ENCODE data around the gene CPZ. TPM values are rescaled to one million over a fixed set of nuclear protein-coding genes. Genes with fewer than 3 reads are reported as not detected.

Gene CPZ
- total and polyA plus RNA-seq, 2 experiments from 2014 or later, result 24.6 to 37.3 TPM

DNA sequence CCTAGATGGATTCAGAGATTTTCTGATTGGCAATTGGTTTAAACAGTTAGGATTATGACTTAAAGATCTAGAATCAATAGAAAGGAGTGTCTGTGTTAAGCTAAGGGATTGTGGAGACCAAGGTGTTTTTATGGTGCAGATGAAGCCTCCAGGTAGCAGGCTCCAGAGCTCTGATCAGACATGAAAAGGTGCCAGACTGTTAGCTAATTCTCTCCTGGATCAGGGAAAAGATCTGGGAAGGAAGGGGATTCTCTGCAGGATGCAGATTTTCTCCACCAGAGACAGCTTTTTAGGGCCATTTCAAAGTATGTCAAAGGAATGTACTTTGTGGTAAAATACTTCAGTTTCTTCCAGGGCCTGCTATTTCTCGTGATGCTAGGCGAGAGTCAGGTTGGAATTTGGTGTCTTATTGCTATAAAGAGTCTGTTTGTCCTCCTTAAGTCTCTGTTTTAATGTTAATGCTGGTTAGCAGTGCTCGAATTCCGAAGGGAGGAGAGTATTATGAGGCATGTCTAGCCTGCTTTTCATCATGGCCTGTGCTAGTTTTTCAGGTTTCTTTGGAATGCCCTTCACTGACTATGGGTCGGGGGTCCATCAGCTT lies 24.4 kb upstream of the CPZ start:
- H3K4me3 ChIP-seq, result peak overlapping the region; percentile 9; the same call in 1 of the 2 replicates
- DNase-seq (ENCODE audit: low spot score) (peak; percentile 93), ATAC-seq (peak; percentile 94)
- no peaks in the 10 kb centered on the region for H3K27me3 ChIP-seq (ENCODE audit: insufficient read depth)
- Mint-ChIP-seq H3K4me3 (no peak overlapping the region), H3K4me1 (peaks cover 25% of the 10 kb centered on the region), H3K27me3 (ENCODE audit: insufficient read depth, low read depth, poor library complexity) (peaks cover 10% of the 10 kb centered on the region), H3K27ac (peak overlapping the region; percentile 97), H3K36me3 (ENCODE audit: low read depth) (no peaks in the 10 kb centered on the region; the same call in 1 of the 3 replicates), H3K9me3 (peaks cover 9% of the 10 kb centered on the region; the same call in 2 of the 3 replicates)
- no peaks in the 10 kb centered on the region for H3K36me3 ChIP-seq (ENCODE audit: insufficient read depth)
- H2AFZ ChIP-seq, result no peak overlapping the region
- no peaks in the 10 kb centered on the region for H3K79me2 ChIP-seq (replicated peaks; ENCODE audit: insufficient read depth)
- H3K9me2 ChIP-seq (ENCODE audit: insufficient read depth), result no peaks in the 10 kb centered on the region
- peaks cover 6% of the 10 kb centered on the region; the same call in 1 of the 2 replicates for H3F3A ChIP-seq (replicated peaks; ENCODE audit: low read depth)
- H3K27ac ChIP-seq (ENCODE audit: low read depth), result peak overlapping the region; percentile 99
- TF ChIP-seq CREB1 (CRISPR knock-in tag; IDR thresholded peaks at IDR 0.05; ENCODE audit: low read depth) (no peak), POLR2AphosphoS5 (IDR thresholded peaks at IDR 0.05; ENCODE audit: low read depth) (0 out of 2 replicates have a peak, but pooled peaks have one; percentile 18)
- H3K4me1 ChIP-seq (ENCODE audit: insufficient read depth), result peaks cover 19% of the 10 kb centered on the region
- H4K20me1 ChIP-seq (replicated peaks; ENCODE audit: insufficient read depth), result no peaks in the 10 kb centered on the region
- H3K4me2 ChIP-seq, result peak overlapping the region; percentile 41

- H3K27ac Mint-ChIP-seq, result no peak overlapping the region
- H3K36me3 Mint-ChIP-seq (ENCODE audit: low read depth), result no peaks in the 10 kb centered on the region; the same call in 1 of the 3 replicates
- H3K27ac ChIP-seq (ENCODE audit: low read depth), result no peak overlapping the region
- no peaks in the 10 kb centered on the region for H4K20me1 ChIP-seq (replicated peaks; ENCODE audit: insufficient read depth)
- ATAC-seq (no peak), DNase-seq (ENCODE audit: low spot score) (no peak)
- H2AFZ ChIP-seq, result no peak overlapping the region
- peaks cover 9% of the 10 kb centered on the region; the same call in 2 of the 3 replicates for H3K9me3 Mint-ChIP-seq
- TF ChIP-seq EZH2phosphoT487 (IDR thresholded peaks at IDR 0.05; ENCODE audit: unreplicated experiment), result no peak
- TF ChIP-seq ZNF114 (CRISPR knock-in tag; IDR thresholded peaks at IDR 0.05), result no peak
- TF ChIP-seq ETS1 (IDR thresholded peaks at IDR 0.05), result no peak
- H3K4me1 ChIP-seq (ENCODE audit: insufficient read depth), result peaks cover 19% of the 10 kb centered on the region
- peaks cover 6% of the 10 kb centered on the region; the same call in 1 of the 2 replicates for H3F3A ChIP-seq (replicated peaks; ENCODE audit: low read depth)
- no peak overlapping the region for H3K4me2 ChIP-seq
- no peaks in the 10 kb centered on the region for H3K79me2 ChIP-seq (replicated peaks; ENCODE audit: insufficient read depth)
- H3K27me3 ChIP-seq (ENCODE audit: insufficient read depth), result no peaks in the 10 kb centered on the region
- no peak overlapping the region for H3K4me3 ChIP-seq
- no peak overlapping the region for H3K4me3 Mint-ChIP-seq
- peaks cover 10% of the 10 kb centered on the region for H3K27me3 Mint-ChIP-seq (ENCODE audit: insufficient read depth, low read depth, poor library complexity)
- H3K9me2 ChIP-seq (ENCODE audit: insufficient read depth), result no peaks in the 10 kb centered on the region
- H3K36me3 ChIP-seq (ENCODE audit: insufficient read depth), result no peaks in the 10 kb centered on the region
- peaks cover 25% of the 10 kb centered on the region for H3K4me1 Mint-ChIP-seq
These were observed 22.4 kb upstream of the CPZ start for GRCh38 chr4:8570201-8570600.

DNA sequence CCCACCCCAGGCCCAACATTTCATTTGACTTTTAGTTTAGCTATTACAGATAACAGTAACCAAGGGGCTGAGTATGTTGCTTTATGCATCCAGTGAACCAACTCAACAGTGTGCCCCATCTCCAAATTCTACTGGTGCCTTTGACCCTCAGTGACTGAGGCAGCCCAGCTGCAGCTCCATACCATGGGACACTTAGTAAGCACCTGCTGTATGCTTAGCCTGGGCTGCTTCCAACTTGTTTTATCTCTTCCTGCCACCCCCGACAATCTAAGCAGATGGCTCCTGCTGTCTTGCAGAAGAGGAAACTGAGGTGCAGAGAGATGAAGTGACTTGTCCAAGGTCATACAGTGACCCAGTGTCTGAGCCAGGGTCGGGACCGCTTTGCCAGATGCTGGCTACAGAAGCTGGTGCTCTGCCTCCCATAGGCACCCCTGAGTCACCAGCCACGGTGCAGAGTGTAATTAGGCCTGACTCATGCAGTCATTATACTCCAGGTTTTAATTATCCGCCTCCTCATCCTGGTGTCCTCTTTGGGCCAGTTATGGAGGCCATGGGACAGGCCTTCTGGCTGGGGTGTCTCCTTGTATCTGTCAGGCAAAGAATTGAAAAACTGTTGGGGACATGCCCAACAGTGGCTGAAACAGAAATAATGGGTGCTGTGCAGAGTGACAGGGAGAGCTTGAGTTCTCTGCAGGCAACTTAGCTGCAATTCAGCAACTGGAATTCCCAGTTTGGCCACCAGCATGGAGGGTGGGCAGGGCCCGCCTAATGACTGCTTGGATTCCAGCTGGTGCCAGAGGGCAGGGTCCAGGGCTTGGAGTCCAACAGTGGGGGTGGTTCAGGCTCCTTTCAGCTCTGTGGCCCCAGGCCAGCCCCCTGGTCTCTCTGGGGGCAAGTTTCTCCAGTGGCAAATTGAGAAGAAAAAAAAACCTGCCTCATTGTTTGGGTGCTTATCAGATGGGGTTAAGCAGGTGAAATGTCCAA lies 20.6 kb upstream of the CPZ start:
- no peak overlapping the region for H3K4me2 ChIP-seq
- ATAC-seq (no peak), DNase-seq (ENCODE audit: low spot score) (no peak)
- Mint-ChIP-seq H3K27me3 (ENCODE audit: insufficient read depth, low read depth, poor library complexity) (peaks cover 7% of the 10 kb centered on the region), H3K36me3 (ENCODE audit: low read depth) (no peaks in the 10 kb centered on the region; the same call in 1 of the 3 replicates), H3K4me1 (peaks cover 31% of the 10 kb centered on the region), H3K4me3 (no peak overlapping the region), H3K27ac (no peak overlapping the region), H3K9me3 (peaks cover 9% of the 10 kb centered on the region; the same call in 2 of the 3 replicates)
- H3F3A ChIP-seq (replicated peaks; ENCODE audit: low read depth), result no peaks in the 10 kb centered on the region
- no peaks in the 10 kb centered on the region for H3K36me3 ChIP-seq (ENCODE audit: insufficient read depth)
- no peaks in the 10 kb centered on the region for H3K9me2 ChIP-seq (ENCODE audit: insufficient read depth)
- H3K4me3 ChIP-seq, result no peak overlapping the region
- H3K79me2 ChIP-seq (replicated peaks; ENCODE audit: insufficient read depth), result no peaks in the 10 kb centered on the region
- peaks cover 10% of the 10 kb centered on the region for H3K4me1 ChIP-seq (ENCODE audit: insufficient read depth)
- H2AFZ ChIP-seq, result no peak overlapping the region
- no peaks in the 10 kb centered on the region for H4K20me1 ChIP-seq (replicated peaks; ENCODE audit: insufficient read depth)
- H3K27ac ChIP-seq (ENCODE audit: low read depth), result no peak overlapping the region
- H3K27me3 ChIP-seq (ENCODE audit: insufficient read depth), result no peaks in the 10 kb centered on the region
- TF ChIP-seq ETS1 (IDR thresholded peaks at IDR 0.05) (no peak), POLR2AphosphoS5 (IDR thresholded peaks at IDR 0.05; ENCODE audit: low read depth) (no peak), NANOG (IDR thresholded peaks at IDR 0.05; ENCODE audit: borderline replicate concordance) (no peak), ZNF331 (CRISPR knock-in tag; IDR thresholded peaks at IDR 0.05; ENCODE audit: low read depth) (no peak)
- TF ChIP-seq, protein P1, sequence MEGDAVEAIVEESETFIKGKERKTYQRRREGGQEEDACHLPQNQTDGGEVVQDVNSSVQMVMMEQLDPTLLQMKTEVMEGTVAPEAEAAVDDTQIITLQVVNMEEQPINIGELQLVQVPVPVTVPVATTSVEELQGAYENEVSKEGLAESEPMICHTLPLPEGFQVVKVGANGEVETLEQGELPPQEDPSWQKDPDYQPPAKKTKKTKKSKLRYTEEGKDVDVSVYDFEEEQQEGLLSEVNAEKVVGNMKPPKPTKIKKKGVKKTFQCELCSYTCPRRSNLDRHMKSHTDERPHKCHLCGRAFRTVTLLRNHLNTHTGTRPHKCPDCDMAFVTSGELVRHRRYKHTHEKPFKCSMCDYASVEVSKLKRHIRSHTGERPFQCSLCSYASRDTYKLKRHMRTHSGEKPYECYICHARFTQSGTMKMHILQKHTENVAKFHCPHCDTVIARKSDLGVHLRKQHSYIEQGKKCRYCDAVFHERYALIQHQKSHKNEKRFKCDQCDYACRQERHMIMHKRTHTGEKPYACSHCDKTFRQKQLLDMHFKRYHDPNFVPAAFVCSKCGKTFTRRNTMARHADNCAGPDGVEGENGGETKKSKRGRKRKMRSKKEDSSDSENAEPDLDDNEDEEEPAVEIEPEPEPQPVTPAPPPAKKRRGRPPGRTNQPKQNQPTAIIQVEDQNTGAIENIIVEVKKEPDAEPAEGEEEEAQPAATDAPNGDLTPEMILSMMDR (conservative IDR thresholded peaks at IDR 0.05; ENCODE audit: low read depth in 2 of 2), result no peak

Measured in GM23338 (cell line).